A673 (cell line): ENCODE measurements around the gene FANCL.

ENCODE experiments used
- CTCF ChIP-seq: fragments of 300-800, 200-600 bp; sonication (generic); conservative IDR thresholded peaks from 2 replicates; pipeline ENCODE4 v1.5.1; 2017; ENCODE audit warnings: low read depth, mild to moderate bottlenecking, antibody characterized with exemption, low read length, moderate library complexity, mixed read lengths
- EZH2 ChIP-seq: fragments of 200-600 bp; sonication (generic); IDR thresholded peaks from 2 replicates; pipeline ENCODE4 v1.6.1; 2017; ENCODE audit warnings: borderline replicate concordance, low read depth, mild to moderate bottlenecking, mixed read lengths, antibody characterized with exemption, low read length; ENCODE audit not compliant: poor library complexity, severe bottlenecking

DNA sequence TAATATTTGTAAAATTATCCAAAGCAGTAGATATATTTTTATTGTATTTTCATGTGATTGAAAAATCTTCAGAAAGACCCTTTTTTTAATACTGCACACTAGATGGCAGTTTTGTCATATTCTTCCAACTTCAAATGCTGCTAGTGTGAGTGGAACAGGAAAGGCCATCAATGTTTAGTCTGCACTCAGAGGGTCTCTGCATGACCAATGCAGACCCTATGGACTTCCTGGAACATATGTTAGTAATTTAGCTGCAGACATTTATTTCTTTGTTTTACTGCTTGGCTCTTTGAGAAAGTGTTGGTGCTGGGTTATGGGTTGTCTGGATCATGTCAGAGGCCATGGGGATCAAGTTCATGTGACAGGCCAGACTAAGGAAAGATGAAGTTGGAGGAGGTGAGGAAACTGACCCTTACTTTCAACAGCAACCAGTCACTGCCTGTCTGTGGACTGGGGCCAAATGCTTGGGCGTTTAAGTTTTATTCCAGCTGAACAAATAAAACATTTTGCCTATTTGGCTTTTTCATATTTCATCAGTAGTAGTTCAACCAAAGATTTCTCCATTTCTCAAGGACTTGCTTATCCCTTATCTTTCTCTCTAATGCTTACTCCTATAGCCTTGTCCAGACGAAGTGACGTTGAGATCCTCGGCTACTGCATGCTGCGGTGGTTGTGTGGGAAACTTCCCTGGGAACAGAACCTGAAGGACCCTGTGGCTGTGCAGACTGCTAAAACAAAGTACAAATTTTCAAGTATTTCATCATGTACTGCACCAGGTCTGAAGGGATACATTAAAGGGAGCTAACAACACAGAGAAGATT, 109.7 kb downstream of the FANCL start:
- TF ChIP-seq CTCF (peak; percentile 52), EZH2 (no peak)
